ENCODE measurements around the gene AOPEP. TPM values are rescaled to one million over a fixed set of nuclear protein-coding genes. Genes with fewer than 3 reads are reported as not detected.

AOPEP gene
- total and polyA plus RNA-seq, 11 donors: 105 to 310 (median 185) TPM

GRCh38 chr9:94772144-94772543 lies 45.6 kb downstream of the AOPEP start:
- Histone ChIP-seq H3K4me3 (no peak overlapping the region), H3K27me3 (no peaks in the 10 kb centered on the region), H3K27ac (no peak overlapping the region), H3K4me1 (peaks cover 0 to 9% (median 0%) of the 10 kb centered on the region in 12 donors), H3K36me3 (peaks cover 0 to 6% (median 0%) of the 10 kb centered on the region in 9 donors), H3K9me3 (no peaks in the 10 kb centered on the region)
- 93 to 97% (median 95%) methylated on average over 3 of the region's 3 CpGs for WGBS, 4 donors
- DNase-seq (no peak), ATAC-seq (no peak)
- intact Hi-C loops (cut with DNase I): loop anchor here in 2 of 10 donors (5.0 to 10.0 kb wide), 2 partner anchors 85 to 87 kb away; no protein-coding TSS in a partner anchor
- no peak for TF ChIP-seq CTCF (IDR thresholded peaks at IDR 0.05)

- TF ChIP-seq POLR2A (IDR thresholded peaks at IDR 0.05) (no peak), CTCF (IDR thresholded peaks at IDR 0.05) (no peak)
- Histone ChIP-seq H3K9me3 (no peaks in the 10 kb centered on the region), H3K27me3 (no peaks in the 10 kb centered on the region), H3K36me3 (peaks cover 0 to 6% (median 0%) of the 10 kb centered on the region in 9 donors), H3K27ac (no peak overlapping the region), H3K4me3 (no peak overlapping the region), H3K4me1 (peaks cover 0 to 9% (median 0%) of the 10 kb centered on the region in 12 donors)
- ATAC-seq (no peak), DNase-seq (no peak)
- intact Hi-C loops (cut with DNase I): loop anchor here in 2 of 10 donors (5.0 to 10.0 kb wide), 2 partner anchors 85 to 88 kb away; no protein-coding TSS in a partner anchor
- WGBS, 4 donors: 73 to 86% (median 83%) methylated on average over 4 of the region's 4 CpGs
Measured at GRCh38 chr9:94772639-94773303, 46.3 kb downstream of the AOPEP start.

- no peak overlapping the region for H3K4me3 ChIP-seq
- ATAC-seq: no peak
- WGBS, 4 donors: 90 to 98% (median 96%) methylated on average over 5 of the region's 5 CpGs
- H3K4me1 ChIP-seq: peaks cover 0 to 9% (median 0%) of the 10 kb centered on the region in 12 donors
- H3K27me3 ChIP-seq: no peaks in the 10 kb centered on the region
- no peaks in the 10 kb centered on the region for H3K9me3 ChIP-seq
- peaks cover 0 to 6% (median 0%) of the 10 kb centered on the region in 9 donors for H3K36me3 ChIP-seq
- H3K27ac ChIP-seq: no peak overlapping the region
- intact Hi-C loops (cut with DNase I): loop anchor here in 2 of 10 donors (5.0 to 10.0 kb wide), 2 partner anchors 86 to 89 kb away; no protein-coding TSS in a partner anchor
- TF ChIP-seq POLR2A (IDR thresholded peaks at IDR 0.05) (no peak), CTCF (IDR thresholded peaks at IDR 0.05) (no peak)
- no peak for DNase-seq
Measured at GRCh38 chr9:94773655-94774054, 47.2 kb downstream of the AOPEP start.

GRCh38 chr9:94778013-94778412 lies 51.5 kb downstream of the AOPEP start:
- intact Hi-C loops (cut with DNase I): loop anchor here in 1 of 10 donors (10.0 kb wide), 1 partner anchor 93 kb away; no protein-coding TSS in a partner anchor
- TF ChIP-seq POLR2A (IDR thresholded peaks at IDR 0.05) (no peak), CTCF (IDR thresholded peaks at IDR 0.05) (no peak)
- DNase-seq (no peak), ATAC-seq (no peak)
- 91 to 93% (median 93%) methylated on average over 4 of the region's 4 CpGs for WGBS, 4 donors
- no peaks in the 10 kb centered on the region for H3K27me3 ChIP-seq
- H3K27ac ChIP-seq: no peak overlapping the region
- peaks cover 0 to 6% (median 0%) of the 10 kb centered on the region in 9 donors for H3K36me3 ChIP-seq
- no peaks in the 10 kb centered on the region for H3K9me3 ChIP-seq
- peaks cover 0 to 33% (median 14%) of the 10 kb centered on the region in 12 donors for H3K4me1 ChIP-seq
- H3K4me3 ChIP-seq: no peak overlapping the region

Data from heart left ventricle (tissue), 16 donors.